Smooth muscle cell (in vitro differentiated cells): ENCODE data around the gene ZNF185. TPM values are rescaled to one million over a fixed set of nuclear protein-coding genes. Genes with fewer than 3 reads are reported as not detected.

ENCODE experiments used
- DNase-seq: peaks from one replicate; lab custom pipeline; 2025; ENCODE audit not compliant: unreplicated experiment; lab: John Stamatoyannopoulos, UW
- H2AFZ ChIP-seq: fragments of 200-600 bp; sonication (generic); 2 replicates; pipeline ENCODE4 v1.6.0; 2016; ENCODE audit warnings: antibody characterized with exemption, low read depth, mild to moderate bottlenecking
- H3F3A ChIP-seq: fragments of 200-600 bp; sonication (generic); 2 replicates; pipeline ENCODE4 v1.6.0; 2017; ENCODE audit warnings: antibody characterized with exemption, low read depth
- H3K27ac ChIP-seq: fragments of 200-600 bp; sonication (generic); 2 replicates; pipeline ENCODE4 v1.5.1; 2016; ENCODE audit warnings: low read depth, mild to moderate bottlenecking
- H3K27me3 ChIP-seq: fragments of 200-600 bp; sonication (generic); 2 replicates; pipeline ENCODE4 v1.6.1; 2016; ENCODE audit warnings: low read depth, mild to moderate bottlenecking
- H3K36me3 ChIP-seq: fragments of 200-600 bp; sonication (generic); 2 replicates; pipeline ENCODE4 v1.5.1; 2016; ENCODE audit warnings: low read depth
- H3K4me1 ChIP-seq: fragments of 200-600 bp; sonication (generic); 2 replicates; pipeline ENCODE4 v1.5.1; 2016; ENCODE audit warnings: low read depth
- H3K4me2 ChIP-seq: fragments of 200-600 bp; sonication (generic); 2 replicates; pipeline ENCODE4 v1.6.0; 2016; ENCODE audit warnings: mild to moderate bottlenecking
- H3K4me3 ChIP-seq: fragments of 200-600 bp; sonication (generic); 2 replicates; pipeline ENCODE4 v1.5.1; 2016; ENCODE audit warnings: mild to moderate bottlenecking
- H3K79me2 ChIP-seq: fragments of 200-600 bp; sonication (generic); 2 replicates; pipeline ENCODE4 v1.6.0; 2016; ENCODE audit warnings: low read depth, mild to moderate bottlenecking
- H3K9ac ChIP-seq: fragments of 200-600 bp; sonication (generic); 2 replicates; pipeline ENCODE4 v1.6.0; 2016; ENCODE audit warnings: low read depth
- H3K9me3 ChIP-seq: fragments of 200-600 bp; sonication (generic); replicated peaks from 2 replicates; pipeline ENCODE4 v1.5.1; 2016; ENCODE audit warnings: low read depth
- H4K20me1 ChIP-seq: fragments of 200-600 bp; sonication (generic); 2 replicates; pipeline ENCODE4 v1.6.0; 2016; ENCODE audit warnings: low read depth
- CTCF ChIP-seq: fragments of 200-600 bp; sonication (generic); IDR thresholded peaks from 2 replicates; pipeline ENCODE4 v1.5.1; 2017; ENCODE audit warnings: borderline replicate concordance, mild to moderate bottlenecking, antibody characterized with exemption; ENCODE audit not compliant: insufficient read depth, poor library complexity, severe bottlenecking
- WGBS: methylation state at CpG from one replicate; pipeline ENCODE4 v1.1.7; 2016; ENCODE audit warnings: low lambda C conversion rate; 5-methylcytosine and 5-hydroxymethylcytosine counted together
- polyA plus RNA-seq: library from polyadenylated mRNA; unstranded; fragments of >200 nt; fragmentation: Nextera tagmentation; extraction: Ambion mirVana; gene quantifications from 2 replicates; pipeline ENCODE4 v1.2.1, GENCODE V29; 2016
- total RNA-seq: library from RNA; depleted of rRNA; stranded (reverse); fragments of >200 nt; gene quantifications from 2 replicates; pipeline ENCODE4 v1.2.3, GENCODE V29; 2014

Gene ZNF185
- total and polyA plus RNA-seq, 2 experiments from 2014 or later: 7.2 to 12.3 TPM

- Histone ChIP-seq H3K27me3 (no peaks in the 10 kb centered on the region), H3K4me2 (peak overlapping the region; percentile 22), H3K36me3 (no peaks in the 10 kb centered on the region), H3K4me1 (peaks cover 5% of the 10 kb centered on the region), H3K4me3 (no peak overlapping the region), H4K20me1 (no peaks in the 10 kb centered on the region), H3K9me3 (no peaks in the 10 kb centered on the region), H2AFZ (no peak overlapping the region), H3F3A (no peaks in the 10 kb centered on the region), H3K79me2 (no peaks in the 10 kb centered on the region), H3K27ac (no peak overlapping the region), H3K9ac (no peak overlapping the region)
- WGBS: 53% methylated on average over 20 of the region's 20 CpGs
- TF ChIP-seq CTCF: peak; percentile 61
- no peak for DNase-seq
Measured at GRCh38 chrX:152904151-152905080, 6.5 kb downstream of the ZNF185 start.

DNA sequence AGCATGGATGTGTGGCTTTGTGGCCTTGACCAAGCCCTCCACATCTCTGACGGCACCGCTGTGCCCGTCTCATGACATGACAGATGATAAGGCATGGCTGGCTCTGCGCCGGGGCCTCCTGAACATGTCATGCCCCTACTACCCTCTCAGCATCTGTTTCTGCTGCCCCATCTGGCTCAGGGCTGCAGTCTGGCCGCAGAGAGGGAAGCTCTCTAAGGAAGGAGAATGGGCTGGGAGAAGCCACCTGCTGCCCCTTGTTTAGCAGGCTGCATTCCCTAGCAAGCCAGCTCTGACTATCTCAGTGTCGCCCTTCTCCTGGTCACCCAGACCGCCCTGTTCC lies 7.2 kb downstream of the ZNF185 start:
- Histone ChIP-seq H3K36me3 (no peaks in the 10 kb centered on the region), H2AFZ (no peak overlapping the region), H3K4me2 (no peak overlapping the region), H3F3A (no peaks in the 10 kb centered on the region), H4K20me1 (no peaks in the 10 kb centered on the region), H3K27ac (no peak overlapping the region), H3K4me3 (no peak overlapping the region), H3K9ac (no peak overlapping the region), H3K27me3 (no peaks in the 10 kb centered on the region), H3K79me2 (no peaks in the 10 kb centered on the region), H3K9me3 (no peaks in the 10 kb centered on the region), H3K4me1 (peaks cover 5% of the 10 kb centered on the region)
- 84% methylated on average over 8 of the region's 8 CpGs for WGBS
- no peak for TF ChIP-seq CTCF
- DNase-seq: no peak

- 46% methylated on average over 16 of the region's 17 CpGs for WGBS
- H3K4me1 ChIP-seq: no peaks in the 10 kb centered on the region
- peak overlapping the region; percentile 81 for H3K9ac ChIP-seq
- peak overlapping the region; percentile 81 for H3K27ac ChIP-seq
- H2AFZ ChIP-seq: no peak overlapping the region
- no peaks in the 10 kb centered on the region for H3K9me3 ChIP-seq
- H3K4me3 ChIP-seq: no peak overlapping the region
- H3F3A ChIP-seq: no peaks in the 10 kb centered on the region
- no peaks in the 10 kb centered on the region for H3K79me2 ChIP-seq
- no peaks in the 10 kb centered on the region for H4K20me1 ChIP-seq
- DNase-seq: no peak
- H3K4me2 ChIP-seq: peak overlapping the region; percentile 76
- H3K36me3 ChIP-seq: no peaks in the 10 kb centered on the region
- H3K27me3 ChIP-seq: no peaks in the 10 kb centered on the region
- TF ChIP-seq CTCF: no peak
Measured at GRCh38 chrX:152907084-152907651, 9.3 kb downstream of the ZNF185 start.
